ENCODE measurements around the gene PWWP2B. TPM values are rescaled to one million over a fixed set of nuclear protein-coding genes. Genes with fewer than 3 reads are reported as not detected.

Gene PWWP2B
- total RNA-seq, 2 donors from 2014 or later = 33.8 to 61.0 TPM

DNA sequence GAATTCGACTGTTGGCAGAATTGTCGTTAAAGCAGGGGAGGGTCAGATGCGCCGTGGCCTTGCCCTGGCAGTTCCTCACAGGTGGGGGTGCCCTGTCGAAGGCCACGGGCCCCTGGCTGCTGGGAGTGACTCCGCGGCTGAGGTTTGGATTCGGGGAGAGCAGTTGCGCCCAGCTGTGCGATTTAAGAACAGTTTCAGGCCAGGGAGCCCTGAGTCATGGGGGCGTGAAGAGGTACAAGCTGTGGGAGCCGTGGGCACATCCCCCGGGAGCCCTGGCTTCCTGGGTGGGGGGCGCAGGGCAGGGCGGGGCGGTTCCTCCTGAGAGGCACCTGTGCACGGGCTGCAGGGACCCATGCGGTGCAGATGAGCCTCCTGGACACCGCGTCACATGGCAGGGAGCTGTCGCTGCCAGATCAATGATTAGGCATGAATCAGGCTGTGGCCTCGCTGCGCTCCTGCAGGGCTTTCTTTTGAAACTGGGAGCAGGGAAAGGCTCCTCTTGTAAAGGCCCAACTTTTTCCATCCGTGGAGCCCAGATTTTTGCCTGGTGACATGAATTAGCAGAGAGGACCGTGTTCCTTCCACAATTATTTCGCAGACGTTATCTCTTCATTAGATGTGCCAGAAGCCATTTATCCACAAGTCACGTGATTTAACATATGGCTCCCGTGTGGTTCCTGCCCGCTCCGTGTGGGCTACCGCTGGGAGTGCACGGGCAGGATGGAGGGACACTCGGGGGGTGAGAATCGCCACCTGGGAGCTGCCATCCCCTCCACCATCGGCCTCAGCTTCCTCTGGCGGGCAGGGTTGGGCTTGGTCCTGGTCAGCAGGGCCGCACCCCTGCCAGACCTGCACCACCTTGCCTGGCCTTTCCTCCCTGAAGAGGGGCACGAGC is 918 bp downstream of the PWWP2B start:
- Histone ChIP-seq H3K9ac (ENCODE audit: low read depth in 2 of 2, low read length in 2 of 2) (peak overlapping the region; percentile 96 to 99), H3K27ac (peak overlapping the region; percentile 86), H3K27me3 (no peaks in the 10 kb centered on the region), H3K4me3 (peak overlapping the region; percentile 65), H3K36me3 (no peaks in the 10 kb centered on the region), H3K9me3 (no peaks in the 10 kb centered on the region), H3K4me1 (peaks cover 43% of the 10 kb centered on the region)
- intact Hi-C loops (cut with DNase I) = no loop called here
- TF ChIP-seq, protein P1, sequence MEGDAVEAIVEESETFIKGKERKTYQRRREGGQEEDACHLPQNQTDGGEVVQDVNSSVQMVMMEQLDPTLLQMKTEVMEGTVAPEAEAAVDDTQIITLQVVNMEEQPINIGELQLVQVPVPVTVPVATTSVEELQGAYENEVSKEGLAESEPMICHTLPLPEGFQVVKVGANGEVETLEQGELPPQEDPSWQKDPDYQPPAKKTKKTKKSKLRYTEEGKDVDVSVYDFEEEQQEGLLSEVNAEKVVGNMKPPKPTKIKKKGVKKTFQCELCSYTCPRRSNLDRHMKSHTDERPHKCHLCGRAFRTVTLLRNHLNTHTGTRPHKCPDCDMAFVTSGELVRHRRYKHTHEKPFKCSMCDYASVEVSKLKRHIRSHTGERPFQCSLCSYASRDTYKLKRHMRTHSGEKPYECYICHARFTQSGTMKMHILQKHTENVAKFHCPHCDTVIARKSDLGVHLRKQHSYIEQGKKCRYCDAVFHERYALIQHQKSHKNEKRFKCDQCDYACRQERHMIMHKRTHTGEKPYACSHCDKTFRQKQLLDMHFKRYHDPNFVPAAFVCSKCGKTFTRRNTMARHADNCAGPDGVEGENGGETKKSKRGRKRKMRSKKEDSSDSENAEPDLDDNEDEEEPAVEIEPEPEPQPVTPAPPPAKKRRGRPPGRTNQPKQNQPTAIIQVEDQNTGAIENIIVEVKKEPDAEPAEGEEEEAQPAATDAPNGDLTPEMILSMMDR (IDR thresholded peaks at IDR 0.05) = no peak
- DNase-seq = peak; percentile 67

DNA sequence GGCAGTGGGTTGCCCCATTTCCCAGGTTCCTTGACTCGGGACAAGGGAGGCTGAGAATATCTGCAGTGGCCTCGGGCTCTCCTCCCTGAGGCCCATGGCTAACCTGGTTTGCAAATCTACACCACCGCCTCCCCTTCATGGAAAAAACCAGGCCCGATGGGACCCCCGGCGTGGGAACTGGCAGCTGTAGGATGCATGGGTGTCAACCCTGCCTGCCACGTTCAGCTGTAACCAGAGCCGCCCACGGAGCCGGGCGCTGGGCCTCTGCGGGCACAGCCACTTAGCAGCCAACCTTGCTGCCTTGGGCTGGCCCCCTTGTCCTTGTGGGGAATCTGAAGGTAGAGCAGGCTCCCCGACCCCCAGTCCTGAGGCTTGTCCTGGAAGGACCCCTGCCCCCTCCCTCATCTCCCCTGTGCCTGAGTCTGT is 1.6 kb downstream of the PWWP2B start:
- Histone ChIP-seq H3K9me3 (no peaks in the 10 kb centered on the region), H3K4me1 (peaks cover 43% of the 10 kb centered on the region), H3K9ac (ENCODE audit: low read depth in 2 of 2, low read length in 2 of 2) (peak overlapping the region; percentile 96 to 99), H3K27me3 (no peaks in the 10 kb centered on the region), H3K36me3 (no peaks in the 10 kb centered on the region), H3K4me3 (peak overlapping the region; percentile 65), H3K27ac (peak overlapping the region; percentile 86)
- TF ChIP-seq, protein P1 (IDR thresholded peaks at IDR 0.05) = no peak
- no peak for DNase-seq
- intact Hi-C loops (cut with DNase I) = no loop called here

DNA sequence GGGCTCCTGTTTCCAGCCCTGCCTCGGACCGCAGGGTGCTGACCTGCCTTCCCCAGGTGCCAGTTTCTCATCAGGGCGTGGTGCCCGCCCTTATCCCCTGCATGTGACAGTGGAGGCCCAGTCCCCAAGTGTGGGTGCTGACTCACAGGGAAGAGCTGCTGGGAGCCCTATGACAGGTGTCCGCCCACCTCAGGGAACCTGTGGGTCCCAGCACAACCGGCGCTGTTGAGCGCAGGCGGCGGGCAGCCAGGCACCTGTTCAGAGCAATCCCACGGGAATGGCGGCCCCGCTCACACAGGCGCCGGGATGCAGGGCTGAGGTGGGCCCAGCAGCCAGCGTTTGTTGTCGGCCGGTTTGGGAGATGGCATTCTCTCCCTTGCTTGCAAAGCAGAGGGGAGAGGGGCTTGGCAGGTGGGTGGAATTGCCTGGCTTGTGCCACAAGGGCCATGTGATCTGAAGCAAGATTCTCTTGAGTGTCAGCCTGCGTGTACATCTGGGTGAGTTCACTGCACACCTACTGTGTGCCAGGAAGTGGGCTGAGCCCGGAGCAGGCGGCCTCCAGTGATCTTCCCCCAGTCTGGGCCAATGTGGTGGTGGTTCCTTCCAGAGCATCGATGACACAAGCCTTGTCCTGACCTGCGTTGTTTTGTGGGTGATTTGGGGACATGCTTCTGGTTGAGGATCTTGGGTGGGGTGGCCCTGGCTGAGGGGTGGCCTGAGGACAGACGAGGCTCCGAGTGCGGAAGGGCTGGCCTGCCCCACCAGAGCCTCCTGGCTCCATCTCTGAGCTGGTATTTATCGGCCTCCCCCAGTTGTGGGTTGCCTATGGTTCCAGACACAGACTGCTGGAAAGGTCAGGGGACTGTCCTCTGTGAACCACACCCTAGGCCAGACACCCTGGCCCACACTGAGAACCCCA is 2.4 kb downstream of the PWWP2B start:
- no peaks in the 10 kb centered on the region for H3K36me3 ChIP-seq

DNA sequence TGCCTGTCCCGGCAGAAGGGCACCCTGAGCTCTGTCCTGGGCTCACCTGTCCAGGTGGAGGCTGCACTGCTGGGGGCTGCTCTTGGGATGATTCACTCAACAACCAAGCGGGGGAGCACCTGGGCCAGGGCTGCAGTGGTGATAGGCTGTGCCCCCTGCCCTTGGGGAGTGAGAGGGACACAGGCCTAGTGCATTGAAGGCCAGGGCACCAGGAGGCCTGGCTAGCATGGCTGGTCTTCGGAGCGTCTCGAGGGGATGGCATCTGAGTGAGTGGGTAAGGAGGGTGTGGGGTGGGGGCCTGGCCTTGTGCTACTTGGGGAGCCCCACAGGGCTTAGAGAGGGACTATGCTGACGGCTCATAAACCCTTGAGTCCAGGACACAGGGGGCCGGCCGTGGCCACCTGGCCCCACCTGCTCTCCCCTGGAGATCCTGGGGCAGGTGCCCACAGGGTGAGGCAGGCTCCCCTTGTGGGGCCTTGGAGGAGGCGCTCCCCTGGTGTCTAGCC is 3.1 kb downstream of the PWWP2B start:
- Histone ChIP-seq H3K9me3 (no peaks in the 10 kb centered on the region), H3K27me3 (no peaks in the 10 kb centered on the region), H3K27ac (peak overlapping the region; percentile 86), H3K4me3 (no peak overlapping the region), H3K4me1 (peaks cover 45% of the 10 kb centered on the region), H3K9ac (ENCODE audit: low read depth in 2 of 2, low read length in 2 of 2) (peak overlapping the region; percentile 96 to 99), H3K36me3 (peaks cover 4% of the 10 kb centered on the region)
- intact Hi-C loops (cut with DNase I) = no loop called here
- no peak for DNase-seq
- TF ChIP-seq, protein P1 (IDR thresholded peaks at IDR 0.05) = no peak

More for the DNA sequence above, 2.4 kb downstream of the PWWP2B start:
- H3K9ac ChIP-seq (ENCODE audit: low read depth in 2 of 2, low read length in 2 of 2) = peak overlapping the region; percentile 96 to 99
- peak; percentile 83 for DNase-seq
- peaks cover 45% of the 10 kb centered on the region for H3K4me1 ChIP-seq
- peak overlapping the region; percentile 6 for H3K4me3 ChIP-seq
- intact Hi-C loops (cut with DNase I) = no loop called here
- TF ChIP-seq, protein P1 (IDR thresholded peaks at IDR 0.05) = no peak
- H3K27ac ChIP-seq = peak overlapping the region; percentile 86
- H3K9me3 ChIP-seq = no peaks in the 10 kb centered on the region
- H3K27me3 ChIP-seq = no peaks in the 10 kb centered on the region

DNA sequence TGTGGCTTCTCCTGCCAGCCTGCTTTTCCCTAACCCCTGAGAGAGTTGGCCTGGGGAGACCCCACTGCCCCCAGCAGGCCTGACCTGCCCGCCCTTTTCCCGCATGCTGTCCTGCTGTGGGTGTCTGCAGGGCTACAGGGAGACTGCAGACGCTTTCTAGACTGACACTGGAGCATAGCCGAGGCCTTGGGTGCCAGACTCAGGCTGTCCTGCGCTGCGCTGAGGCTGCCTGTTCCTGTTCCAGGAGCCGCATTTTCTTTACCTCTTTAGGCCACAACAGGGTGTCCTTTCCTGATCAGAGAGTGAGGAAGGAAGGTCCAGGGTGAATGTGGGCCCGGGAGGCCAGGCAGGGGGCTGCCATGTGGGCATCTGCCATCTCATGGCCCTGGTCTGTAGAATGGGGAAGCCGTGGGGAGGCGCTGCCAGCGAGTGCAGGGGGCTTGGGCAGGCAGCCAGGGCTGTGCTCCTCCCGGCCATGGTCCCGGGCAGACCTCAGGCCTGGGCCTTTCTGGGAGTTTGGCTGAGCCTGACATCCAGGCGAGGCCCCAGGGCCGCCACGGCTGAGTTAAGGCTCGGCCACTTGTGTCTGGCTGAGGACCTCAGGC is 3.6 kb downstream of the PWWP2B start:
- Histone ChIP-seq H3K36me3 (peaks cover 9% of the 10 kb centered on the region), H3K9me3 (no peaks in the 10 kb centered on the region), H3K9ac (ENCODE audit: low read depth in 2 of 2, low read length in 2 of 2) (peak overlapping the region; percentile 96 to 99), H3K27ac (peak overlapping the region; percentile 86), H3K27me3 (no peaks in the 10 kb centered on the region), H3K4me3 (no peak overlapping the region), H3K4me1 (peaks cover 41% of the 10 kb centered on the region)
- no peak for DNase-seq
- intact Hi-C loops (cut with DNase I) = no loop called here
- TF ChIP-seq, protein P1 (IDR thresholded peaks at IDR 0.05) = no peak
